Measurements from ENCODE around the gene ZGPAT.

DNA sequence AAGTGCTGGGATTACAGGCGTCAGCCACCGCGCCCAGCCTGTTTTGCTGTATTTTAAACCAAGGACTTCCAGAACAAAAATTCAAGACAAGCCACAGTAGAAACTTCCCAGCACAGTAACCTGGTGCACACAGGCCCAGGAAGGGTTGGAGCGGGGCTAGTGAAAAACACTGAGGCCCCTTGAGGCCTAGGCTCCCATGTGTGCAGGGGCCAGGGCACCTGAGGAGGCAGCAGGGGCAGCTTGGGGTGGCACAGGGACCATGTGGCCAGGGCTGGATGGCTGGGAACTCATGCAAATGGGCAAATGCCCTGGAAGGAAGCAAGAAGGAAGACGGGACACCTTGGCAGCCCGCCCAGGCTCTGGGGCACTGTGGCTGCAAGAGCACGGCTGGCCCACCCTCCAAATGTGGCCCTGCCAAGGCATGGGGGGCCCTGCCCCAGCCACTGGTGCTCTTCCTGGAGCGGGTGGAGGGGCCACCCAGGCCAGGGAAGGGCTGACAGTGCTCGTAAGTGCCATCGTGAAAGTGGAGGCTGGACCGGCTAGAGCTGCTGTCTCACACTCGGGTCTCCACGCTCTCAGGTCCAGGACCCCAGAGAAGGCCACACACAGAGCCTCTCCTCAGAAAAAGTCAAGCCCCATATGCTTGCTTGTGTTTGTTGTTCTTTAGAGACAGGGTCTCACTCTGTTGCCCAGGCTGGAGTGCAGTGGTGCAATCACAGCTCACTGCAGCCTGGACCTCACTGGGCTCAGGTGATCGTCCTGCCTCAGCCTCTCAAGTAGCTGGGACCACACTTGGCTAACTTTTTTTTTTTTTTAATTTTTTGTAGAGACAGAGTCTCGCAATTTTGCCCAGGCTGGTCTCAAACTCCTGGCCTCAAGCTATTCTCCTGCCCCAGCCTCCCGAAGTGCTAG is 42.0 kb downstream of the ZGPAT start:
- TF ChIP-seq, protein P1, sequence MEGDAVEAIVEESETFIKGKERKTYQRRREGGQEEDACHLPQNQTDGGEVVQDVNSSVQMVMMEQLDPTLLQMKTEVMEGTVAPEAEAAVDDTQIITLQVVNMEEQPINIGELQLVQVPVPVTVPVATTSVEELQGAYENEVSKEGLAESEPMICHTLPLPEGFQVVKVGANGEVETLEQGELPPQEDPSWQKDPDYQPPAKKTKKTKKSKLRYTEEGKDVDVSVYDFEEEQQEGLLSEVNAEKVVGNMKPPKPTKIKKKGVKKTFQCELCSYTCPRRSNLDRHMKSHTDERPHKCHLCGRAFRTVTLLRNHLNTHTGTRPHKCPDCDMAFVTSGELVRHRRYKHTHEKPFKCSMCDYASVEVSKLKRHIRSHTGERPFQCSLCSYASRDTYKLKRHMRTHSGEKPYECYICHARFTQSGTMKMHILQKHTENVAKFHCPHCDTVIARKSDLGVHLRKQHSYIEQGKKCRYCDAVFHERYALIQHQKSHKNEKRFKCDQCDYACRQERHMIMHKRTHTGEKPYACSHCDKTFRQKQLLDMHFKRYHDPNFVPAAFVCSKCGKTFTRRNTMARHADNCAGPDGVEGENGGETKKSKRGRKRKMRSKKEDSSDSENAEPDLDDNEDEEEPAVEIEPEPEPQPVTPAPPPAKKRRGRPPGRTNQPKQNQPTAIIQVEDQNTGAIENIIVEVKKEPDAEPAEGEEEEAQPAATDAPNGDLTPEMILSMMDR (IDR thresholded peaks at IDR 0.05) = no peak
- TF ChIP-seq POLR2AphosphoS5 (IDR thresholded peaks at IDR 0.05; ENCODE audit: low read depth, low read length) (no peak), SIN3A (IDR thresholded peaks at IDR 0.05; ENCODE audit: borderline replicate concordance, insufficient read depth, low read depth, low read length) (no peak)

Data from Panc1 (cell line).